Measurements from ENCODE around the gene LRR1.

GRCh38 chr14:49574038-49574437 lies 24.7 kb upstream of the LRR1 start:
- TF ChIP-seq YY1 (IDR thresholded peaks at IDR 0.05; ENCODE audit: borderline replicate concordance in 1 of 3, control insufficient read depth in 1 of 3, extremely low read depth in 1 of 3, insufficient read depth in 3 of 3, insufficient read length in 1 of 3, insufficient replicate concordance in 2 of 3, low read depth in 1 of 3, low read length in 2 of 3) (no peak), EZH2 (IDR thresholded peaks at IDR 0.05; ENCODE audit: borderline replicate concordance, low read depth, low read length) (no peak), CBFA2T3 (IDR thresholded peaks at IDR 0.05) (no peak), TBP (optimal IDR thresholded peaks at IDR 0.05; ENCODE audit: low read depth, low read length) (no peak), YBX1 (IDR thresholded peaks at IDR 0.05) (no peak), HNRNPLL (IDR thresholded peaks at IDR 0.05; ENCODE audit: low read depth, low read length, poor library complexity, severe bottlenecking) (no peak), CTCF (IDR thresholded peaks at IDR 0.05 in 2 of 3, conservative IDR thresholded peaks at IDR 0.05 in 1 of 3; ENCODE audit: insufficient read depth in 2 of 3, low read depth in 1 of 3, low read length in 3 of 3) (no peak)

Data from K562 (cell line).